ENCODE data around the gene NEO1. TPM values are rescaled to one million over a fixed set of nuclear protein-coding genes. Genes with fewer than 3 reads are reported as not detected.
A peak's percentile ranks its signal among the peaks of the same experiment; 100 is the strongest.

NEO1 gene
- total RNA-seq, 1 donor from 2014 or later = 136 TPM

- no peaks in the 10 kb centered on the region for H3K9me3 Mint-ChIP-seq
- DNase-seq (ENCODE audit: low spot score in 2 of 2, unreplicated experiment in 2 of 2) = no peak
- no peaks in the 10 kb centered on the region for H3K36me3 Mint-ChIP-seq
- no peak overlapping the region for H3K27ac Mint-ChIP-seq
- H3K27me3 Mint-ChIP-seq (ENCODE audit: low read depth) = peaks cover 9% of the 10 kb centered on the region
- H3K4me3 Mint-ChIP-seq = no peak overlapping the region
- TF ChIP-seq, protein P1, sequence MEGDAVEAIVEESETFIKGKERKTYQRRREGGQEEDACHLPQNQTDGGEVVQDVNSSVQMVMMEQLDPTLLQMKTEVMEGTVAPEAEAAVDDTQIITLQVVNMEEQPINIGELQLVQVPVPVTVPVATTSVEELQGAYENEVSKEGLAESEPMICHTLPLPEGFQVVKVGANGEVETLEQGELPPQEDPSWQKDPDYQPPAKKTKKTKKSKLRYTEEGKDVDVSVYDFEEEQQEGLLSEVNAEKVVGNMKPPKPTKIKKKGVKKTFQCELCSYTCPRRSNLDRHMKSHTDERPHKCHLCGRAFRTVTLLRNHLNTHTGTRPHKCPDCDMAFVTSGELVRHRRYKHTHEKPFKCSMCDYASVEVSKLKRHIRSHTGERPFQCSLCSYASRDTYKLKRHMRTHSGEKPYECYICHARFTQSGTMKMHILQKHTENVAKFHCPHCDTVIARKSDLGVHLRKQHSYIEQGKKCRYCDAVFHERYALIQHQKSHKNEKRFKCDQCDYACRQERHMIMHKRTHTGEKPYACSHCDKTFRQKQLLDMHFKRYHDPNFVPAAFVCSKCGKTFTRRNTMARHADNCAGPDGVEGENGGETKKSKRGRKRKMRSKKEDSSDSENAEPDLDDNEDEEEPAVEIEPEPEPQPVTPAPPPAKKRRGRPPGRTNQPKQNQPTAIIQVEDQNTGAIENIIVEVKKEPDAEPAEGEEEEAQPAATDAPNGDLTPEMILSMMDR (IDR thresholded peaks at IDR 0.05; ENCODE audit: unreplicated experiment) = no peak
- H3K4me1 Mint-ChIP-seq = peaks cover 27% of the 10 kb centered on the region
Measured at GRCh38 chr15:73048624-73049295, 3.5 kb upstream of the NEO1 start.

GRCh38 chr15:73049564-73050215 is 2.6 kb upstream of the NEO1 start:
- H3K9me3 Mint-ChIP-seq = no peaks in the 10 kb centered on the region
- peak overlapping the region; percentile 63 for H3K27ac Mint-ChIP-seq
- H3K4me3 Mint-ChIP-seq = no peak overlapping the region
- TF ChIP-seq, protein P1 (IDR thresholded peaks at IDR 0.05; ENCODE audit: unreplicated experiment) = no peak
- no peak for DNase-seq (ENCODE audit: low spot score in 2 of 2, unreplicated experiment in 2 of 2)
- H3K36me3 Mint-ChIP-seq = no peaks in the 10 kb centered on the region
- H3K4me1 Mint-ChIP-seq = peaks cover 27% of the 10 kb centered on the region
- peaks cover 9% of the 10 kb centered on the region for H3K27me3 Mint-ChIP-seq (ENCODE audit: low read depth)

DNA sequence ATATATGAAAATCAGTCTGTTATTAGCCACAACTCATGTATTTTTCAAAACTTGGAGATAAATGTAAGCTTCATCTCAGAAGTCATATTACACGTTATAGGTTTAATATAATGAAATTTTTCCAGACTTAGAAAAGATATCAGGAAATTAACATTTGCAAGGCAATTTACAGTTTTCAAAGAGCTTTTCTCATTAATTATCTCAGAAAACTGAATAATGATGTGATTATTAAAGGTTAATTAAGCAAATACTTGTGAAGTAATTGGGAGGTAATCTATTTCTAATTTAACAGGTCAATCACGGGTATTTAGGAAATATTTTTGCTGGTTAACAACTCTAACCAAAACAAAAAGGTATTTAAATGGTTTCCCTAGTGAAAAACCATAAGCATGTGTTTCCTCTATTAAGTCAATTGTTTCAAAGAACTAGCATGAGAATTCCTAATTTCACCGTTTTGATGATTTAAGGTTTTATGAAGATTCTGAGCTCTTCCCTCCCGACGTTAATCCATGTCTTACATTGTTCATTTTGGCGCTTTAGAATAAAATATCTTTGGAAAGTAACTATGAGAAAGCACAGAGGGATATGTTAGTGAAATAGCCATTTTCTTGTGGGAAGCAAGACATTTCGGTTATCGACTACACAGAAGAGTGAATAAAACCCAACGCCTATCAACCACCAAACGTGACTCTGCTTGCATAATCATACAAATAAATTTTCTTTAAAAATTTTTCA is 1.5 kb upstream of the NEO1 start:
- H3K4me3 Mint-ChIP-seq = peak overlapping the region; percentile 79
- no peaks in the 10 kb centered on the region for H3K9me3 Mint-ChIP-seq
- H3K4me1 Mint-ChIP-seq = peaks cover 27% of the 10 kb centered on the region
- no peak for DNase-seq (ENCODE audit: low spot score in 2 of 2, unreplicated experiment in 2 of 2)
- TF ChIP-seq, protein P1 (IDR thresholded peaks at IDR 0.05; ENCODE audit: unreplicated experiment) = no peak
- no peaks in the 10 kb centered on the region for H3K36me3 Mint-ChIP-seq
- H3K27ac Mint-ChIP-seq = peak overlapping the region; percentile 93
- H3K27me3 Mint-ChIP-seq (ENCODE audit: low read depth) = peaks cover 9% of the 10 kb centered on the region

DNA sequence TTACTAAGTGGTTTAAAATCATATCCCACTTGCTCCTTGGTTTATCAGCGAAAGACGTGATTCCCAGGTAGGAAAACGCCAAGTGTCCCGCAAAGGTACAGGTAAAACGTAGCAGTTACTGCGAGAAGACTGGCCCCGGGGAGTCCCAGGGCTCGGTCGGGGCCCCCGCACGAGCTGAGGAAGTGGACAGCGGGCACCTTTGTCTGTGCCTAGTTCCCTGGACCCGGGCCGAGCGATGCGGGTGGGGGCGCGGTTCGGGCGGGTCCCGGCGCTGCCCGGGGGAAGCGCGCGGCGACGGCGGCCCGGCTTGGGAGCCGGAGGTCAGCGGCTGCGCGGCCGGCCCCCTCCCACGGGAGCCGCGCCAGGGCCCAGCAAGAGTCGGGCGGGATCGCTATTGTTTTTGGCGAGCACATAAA is 864 bp upstream of the NEO1 start:
- Mint-ChIP-seq H3K4me3 (peak overlapping the region; percentile 79), H3K27me3 (ENCODE audit: low read depth) (peaks cover 9% of the 10 kb centered on the region), H3K27ac (peak overlapping the region; percentile 93), H3K9me3 (no peaks in the 10 kb centered on the region), H3K36me3 (no peaks in the 10 kb centered on the region), H3K4me1 (peaks cover 27% of the 10 kb centered on the region)
- TF ChIP-seq, protein P1 (IDR thresholded peaks at IDR 0.05; ENCODE audit: unreplicated experiment) = no peak
- DNase-seq (ENCODE audit: low spot score in 2 of 2, unreplicated experiment in 2 of 2) = no peak

DNA sequence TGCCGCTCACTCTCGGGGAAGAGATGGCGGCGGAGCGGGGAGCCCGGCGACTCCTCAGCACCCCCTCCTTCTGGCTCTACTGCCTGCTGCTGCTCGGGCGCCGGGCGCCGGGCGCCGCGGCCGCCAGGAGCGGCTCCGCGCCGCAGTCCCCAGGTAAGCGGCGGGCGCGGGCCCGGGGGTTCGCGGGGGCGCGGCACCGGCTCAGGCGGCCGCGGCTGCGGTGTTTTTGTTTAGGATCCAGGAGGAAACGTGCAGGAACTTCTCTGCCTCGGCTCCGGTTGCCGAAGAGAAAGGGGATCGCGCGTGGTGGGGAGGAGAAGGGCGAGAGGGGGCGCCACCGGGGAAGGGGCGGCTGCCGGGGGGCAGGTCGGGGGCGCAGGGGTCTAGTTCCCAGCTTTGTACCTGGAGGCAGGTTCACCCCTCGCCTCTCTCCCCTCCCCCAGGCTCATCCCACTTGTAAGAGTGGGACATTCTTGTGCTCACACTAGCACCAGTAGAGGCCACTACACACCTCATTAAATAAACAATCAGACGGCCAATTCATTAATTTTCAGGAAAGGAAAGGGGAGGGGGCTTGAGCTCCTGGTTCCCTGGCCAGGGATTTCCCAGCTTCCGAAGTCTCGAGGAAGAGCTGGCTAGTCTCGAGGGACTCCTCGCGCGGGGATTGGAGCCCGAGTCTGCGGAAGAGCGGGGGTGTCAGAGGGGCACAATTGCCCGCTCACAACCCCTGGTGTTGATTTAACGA is 562 bp downstream of the NEO1 start:
- no peaks in the 10 kb centered on the region for H3K9me3 Mint-ChIP-seq
- peaks cover 26% of the 10 kb centered on the region for H3K4me1 Mint-ChIP-seq
- TF ChIP-seq, protein P1 (IDR thresholded peaks at IDR 0.05; ENCODE audit: unreplicated experiment) = no peak
- H3K4me3 Mint-ChIP-seq = no peak overlapping the region
- peak; percentile 41 to 67 for DNase-seq (ENCODE audit: low spot score in 2 of 2, unreplicated experiment in 2 of 2)
- no peaks in the 10 kb centered on the region for H3K36me3 Mint-ChIP-seq
- peaks cover 8% of the 10 kb centered on the region for H3K27me3 Mint-ChIP-seq (ENCODE audit: low read depth)
- peak overlapping the region; percentile 98 for H3K27ac Mint-ChIP-seq
